NCI-H460 (cell line): ENCODE results near the gene IL32. TPM values are rescaled to one million over a fixed set of nuclear protein-coding genes. Genes with fewer than 3 reads are reported as not detected.
"Not testable (repeated sequence)": the region's sequence is repeated elsewhere in the genome, so short reads cannot be mapped to it uniquely, and the experiment has no call there.

ENCODE experiments used
- DNase-seq: peaks from one replicate; pipeline ENCODE4 v3.0.0-alpha.2; 2016; ENCODE audit warnings: low read depth; ENCODE audit errors: extremely low read depth
- total RNA-seq: library from RNA; depleted of rRNA; stranded (reverse); fragments of >200 nt; shearing (Covaris generic); gene quantifications from 2 replicates; pipeline ENCODE4 v1.2.3, GENCODE V29; 2014

The IL32 gene
- total RNA-seq, 1 experiment from 2014 or later: 0.47 TPM

- DNase-seq: no peak
Measured at GRCh38 chr16:3050487-3050886, 15.0 kb upstream of the IL32 start.

DNA sequence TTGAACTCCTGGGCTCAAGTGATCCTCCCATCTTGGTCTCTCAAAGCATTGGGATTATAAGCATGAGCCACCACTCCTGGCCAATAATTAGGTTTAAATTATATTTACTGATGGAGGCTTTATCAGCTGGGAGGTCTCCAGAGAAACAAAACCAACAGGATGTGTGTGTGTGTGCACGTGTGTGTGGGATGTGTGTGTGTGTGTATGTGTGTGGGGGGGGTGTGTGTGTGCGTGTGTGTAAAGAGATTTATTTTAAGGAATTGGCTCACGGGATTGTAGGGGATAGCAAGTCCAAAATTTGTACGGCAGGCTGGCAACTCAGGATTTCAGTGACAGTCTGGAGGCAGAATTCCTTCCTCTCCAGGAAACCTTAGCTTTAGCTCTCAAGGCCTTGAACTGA lies 14.4 kb upstream of the IL32 start:
- no peak for DNase-seq

DNA sequence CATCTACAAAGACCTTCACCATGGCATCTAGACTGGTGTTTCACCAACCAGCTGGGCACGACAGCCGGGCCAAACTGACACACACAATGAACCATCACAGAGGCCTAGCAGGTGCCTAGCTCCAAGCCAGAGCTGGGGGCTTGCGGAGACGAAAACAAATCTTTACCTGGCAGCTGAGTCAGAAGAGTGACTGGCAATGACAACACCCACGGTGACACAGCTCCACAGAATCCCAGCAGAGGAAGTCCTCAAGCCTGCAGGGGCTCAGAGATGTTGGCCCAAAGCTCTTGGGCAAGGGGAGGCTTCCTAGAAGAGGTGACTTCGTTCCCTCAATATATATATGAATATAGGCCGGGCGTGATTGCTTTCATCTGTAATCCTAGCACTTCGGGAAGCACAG lies 13.9 kb upstream of the IL32 start:
- DNase-seq: no peak

GRCh38 chr16:3052571-3053329 lies 12.7 kb upstream of the IL32 start:
- DNase-seq: not testable (repeated sequence)

- not testable (repeated sequence) for DNase-seq
Measured at GRCh38 chr16:3053330-3053710, 12.1 kb upstream of the IL32 start.

GRCh38 chr16:3054965-3055733 lies 10.3 kb upstream of the IL32 start:
- no peak for DNase-seq

DNA sequence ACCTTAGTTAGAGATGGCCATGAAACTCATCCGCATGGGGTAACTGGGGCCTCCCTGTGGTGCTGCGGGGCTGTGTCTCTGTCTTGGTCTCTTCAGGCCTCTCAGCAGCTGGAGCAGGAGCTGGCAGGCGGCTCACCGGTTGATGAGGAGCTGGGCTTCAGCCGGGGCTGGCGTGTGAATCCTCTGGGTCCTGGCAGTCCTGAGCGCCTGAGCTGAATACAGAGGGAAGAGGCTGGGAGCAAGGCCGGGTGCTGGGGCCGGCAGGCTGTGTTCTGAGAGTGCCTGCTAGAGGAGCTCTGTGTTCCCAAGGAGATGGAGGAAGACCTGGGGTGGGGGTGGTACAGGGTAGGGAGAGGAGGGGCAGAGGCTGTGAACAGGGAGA lies 9.7 kb upstream of the IL32 start:
- DNase-seq: not testable (repeated sequence)

DNA sequence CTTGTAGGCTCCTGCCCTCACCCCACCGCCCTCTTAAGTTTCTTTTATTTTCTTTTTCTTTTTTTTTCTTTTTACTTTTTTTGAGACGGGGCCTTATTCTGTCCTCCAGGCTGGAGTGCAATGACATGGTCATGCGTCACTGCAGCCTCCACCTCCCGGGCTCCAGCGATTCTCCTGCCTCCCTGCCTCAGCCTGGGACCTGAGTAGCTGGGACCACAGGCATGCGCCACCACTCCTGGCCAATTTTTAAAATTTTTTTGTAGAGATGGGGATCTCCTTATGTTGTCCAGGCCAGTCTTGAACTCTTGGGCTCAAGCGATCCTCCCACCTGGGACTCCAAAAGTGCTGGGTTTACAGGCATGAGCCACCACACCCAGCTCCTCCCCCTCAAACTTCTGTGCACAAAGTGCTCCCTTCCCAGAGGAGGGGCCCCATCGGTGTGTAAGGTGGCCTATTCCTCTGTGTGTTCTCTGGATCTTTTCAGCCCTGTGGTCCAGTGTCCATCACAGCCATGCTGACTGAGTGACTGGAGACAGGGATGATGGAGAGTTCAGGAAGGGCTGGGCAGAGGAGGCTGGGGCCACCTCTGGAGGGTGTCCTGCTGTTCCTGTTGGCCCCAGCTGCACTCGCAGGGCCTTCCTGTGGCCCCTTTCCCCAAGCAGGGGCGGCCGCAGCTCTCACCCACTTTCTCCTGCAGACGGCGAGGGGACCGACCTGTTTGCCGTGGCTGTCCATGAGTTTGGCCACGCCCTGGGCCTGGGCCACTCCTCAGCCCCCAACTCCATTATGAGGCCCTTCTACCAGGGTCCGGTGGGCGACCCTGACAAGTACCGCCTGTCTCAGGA lies 8.9 kb upstream of the IL32 start:
- no peak for DNase-seq

DNA sequence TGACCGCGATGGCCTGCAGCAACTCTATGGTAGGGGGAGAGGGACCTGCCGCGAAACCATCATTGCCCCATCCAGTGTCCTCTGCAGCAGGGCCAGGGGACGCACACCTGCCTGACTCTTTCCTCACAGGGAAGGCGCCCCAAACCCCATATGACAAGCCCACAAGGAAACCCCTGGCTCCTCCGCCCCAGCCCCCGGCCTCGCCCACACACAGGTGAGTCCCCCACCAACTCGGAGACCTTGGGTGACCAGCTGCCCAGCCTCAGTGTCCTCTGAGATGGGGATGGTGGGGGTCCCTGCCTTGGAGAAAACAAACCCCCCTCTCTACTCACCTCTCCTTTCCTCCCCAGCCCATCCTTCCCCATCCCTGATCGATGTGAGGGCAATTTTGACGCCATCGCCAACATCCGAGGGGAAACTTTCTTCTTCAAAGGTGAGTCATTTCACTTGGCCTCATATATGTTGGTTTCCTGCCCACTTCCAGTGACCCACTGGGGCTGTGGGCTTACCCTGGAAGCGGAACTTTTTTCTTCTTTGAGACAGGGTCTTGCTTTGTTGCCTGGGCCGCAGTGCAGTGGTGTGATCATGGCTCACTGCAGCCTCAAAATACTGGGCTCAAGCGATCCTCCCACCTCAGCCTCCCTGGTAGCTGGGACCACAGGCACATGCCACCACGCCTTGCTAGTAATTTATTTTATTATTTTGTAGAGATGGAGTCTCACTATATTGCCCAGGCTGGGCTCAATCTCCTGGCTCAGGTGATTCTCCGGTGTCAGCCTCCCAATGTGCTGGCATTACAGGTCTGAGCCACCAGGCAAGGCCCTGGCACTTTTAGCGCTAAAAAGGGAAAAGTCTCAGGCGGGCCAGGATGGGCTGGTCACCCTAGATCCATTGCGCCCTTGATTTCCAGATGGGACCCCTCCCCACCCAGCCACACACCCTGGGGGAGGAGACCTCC lies 8.0 kb upstream of the IL32 start:
- DNase-seq: no peak

GRCh38 chr16:3058139-3059030 lies 7.1 kb upstream of the IL32 start:
- DNase-seq: no peak

DNA sequence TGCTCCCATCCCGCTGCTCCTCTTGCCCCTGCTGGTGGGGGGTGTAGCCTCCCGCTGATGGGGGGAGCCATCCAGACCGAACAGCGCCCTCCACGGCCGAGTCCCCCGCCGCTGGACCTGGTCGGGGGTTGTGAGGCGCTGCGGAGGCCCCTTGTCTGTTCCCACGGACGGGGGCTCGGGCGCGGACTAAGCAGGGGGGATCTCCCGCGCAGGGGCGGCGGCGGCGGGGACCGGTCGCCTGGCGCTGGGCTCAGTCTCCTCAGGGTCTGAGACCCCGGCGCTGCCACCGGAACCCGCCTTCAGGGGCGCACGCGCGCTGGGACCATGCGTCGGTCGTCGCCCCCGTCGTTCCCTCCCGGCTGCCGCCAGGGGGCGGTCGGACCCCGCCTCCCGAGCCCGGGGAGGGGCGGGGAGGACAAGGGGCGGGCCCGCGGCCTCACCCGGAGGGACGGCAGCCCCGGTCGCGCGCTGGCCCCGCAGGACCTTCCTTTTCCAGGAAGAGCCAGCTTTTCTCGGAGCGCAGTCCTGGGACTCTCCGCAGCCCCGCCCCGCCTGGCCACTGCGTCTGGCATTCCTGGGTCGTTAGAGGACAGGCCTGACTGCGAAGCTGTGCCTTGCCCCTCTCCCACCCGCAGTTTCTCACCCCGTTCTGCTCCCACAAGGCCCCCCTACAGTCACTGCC lies 6.3 kb upstream of the IL32 start:
- DNase-seq: peak; percentile 75

DNA sequence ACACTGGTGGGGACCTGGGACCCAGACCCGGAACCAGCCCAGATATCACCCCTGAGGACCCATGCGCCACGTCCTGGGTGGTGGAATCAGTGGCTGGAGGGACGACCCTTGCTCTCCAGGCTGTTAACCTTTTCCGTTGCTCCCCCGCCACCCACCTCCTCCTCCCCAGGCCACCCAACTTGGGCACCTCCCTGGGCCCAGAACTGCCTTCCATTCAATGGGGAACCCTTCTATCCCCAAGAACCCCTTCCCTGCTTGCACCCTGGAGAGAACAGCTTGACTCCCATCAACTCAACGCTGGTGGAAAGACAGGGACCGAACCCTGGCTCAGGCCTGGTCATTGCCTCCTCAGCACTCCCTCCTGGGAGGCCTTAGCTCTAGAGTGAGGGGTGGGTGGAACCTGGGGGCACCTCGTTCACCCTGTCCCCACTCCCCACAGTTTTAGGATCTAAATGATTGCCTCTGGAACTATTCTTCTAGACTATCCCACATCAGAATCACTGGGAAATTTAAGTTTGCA lies 5.7 kb upstream of the IL32 start:
- DNase-seq: no peak

DNA sequence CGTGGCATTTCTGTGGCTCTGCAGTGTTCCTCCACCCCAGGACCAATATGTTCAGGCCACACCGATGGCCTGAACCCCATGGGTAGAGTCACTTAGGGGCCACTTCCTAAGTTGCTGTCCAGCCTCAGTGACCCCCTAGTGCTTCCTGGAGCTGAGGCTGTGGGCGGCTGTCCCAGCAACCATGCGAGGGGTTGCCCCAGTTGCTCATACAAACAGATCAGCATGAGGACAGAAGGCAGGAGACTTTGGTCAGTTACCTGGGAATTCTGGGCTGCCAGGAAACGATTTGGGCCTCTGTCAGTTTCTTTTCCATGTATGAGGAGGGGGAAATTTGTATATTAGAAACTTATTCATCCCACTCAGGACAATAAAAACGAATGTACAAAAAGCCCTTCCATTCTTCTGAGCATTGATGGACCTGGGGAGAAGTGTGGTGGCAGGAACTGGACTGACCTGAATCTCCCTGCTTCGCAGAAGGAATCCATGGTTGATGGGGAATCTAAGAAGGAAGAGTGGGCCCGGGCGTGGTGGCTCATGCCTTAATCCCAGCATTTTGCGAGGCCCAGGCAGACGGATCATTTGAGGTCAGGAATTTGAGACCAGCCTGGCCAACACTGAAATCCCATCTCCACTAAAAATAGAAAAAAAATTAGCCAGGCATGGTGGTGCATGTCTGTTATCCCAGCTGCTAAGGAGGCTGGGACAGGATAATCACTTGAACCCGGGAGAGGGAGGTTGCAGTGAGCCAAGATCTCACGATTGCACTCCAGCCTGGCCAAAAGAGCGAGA lies 4.9 kb upstream of the IL32 start:
- DNase-seq: no peak

GRCh38 chr16:3062553-3062952 lies 2.9 kb upstream of the IL32 start:
- no peak for DNase-seq

- no peak for DNase-seq
Measured at GRCh38 chr16:3063625-3064386, 1.6 kb upstream of the IL32 start.

DNA sequence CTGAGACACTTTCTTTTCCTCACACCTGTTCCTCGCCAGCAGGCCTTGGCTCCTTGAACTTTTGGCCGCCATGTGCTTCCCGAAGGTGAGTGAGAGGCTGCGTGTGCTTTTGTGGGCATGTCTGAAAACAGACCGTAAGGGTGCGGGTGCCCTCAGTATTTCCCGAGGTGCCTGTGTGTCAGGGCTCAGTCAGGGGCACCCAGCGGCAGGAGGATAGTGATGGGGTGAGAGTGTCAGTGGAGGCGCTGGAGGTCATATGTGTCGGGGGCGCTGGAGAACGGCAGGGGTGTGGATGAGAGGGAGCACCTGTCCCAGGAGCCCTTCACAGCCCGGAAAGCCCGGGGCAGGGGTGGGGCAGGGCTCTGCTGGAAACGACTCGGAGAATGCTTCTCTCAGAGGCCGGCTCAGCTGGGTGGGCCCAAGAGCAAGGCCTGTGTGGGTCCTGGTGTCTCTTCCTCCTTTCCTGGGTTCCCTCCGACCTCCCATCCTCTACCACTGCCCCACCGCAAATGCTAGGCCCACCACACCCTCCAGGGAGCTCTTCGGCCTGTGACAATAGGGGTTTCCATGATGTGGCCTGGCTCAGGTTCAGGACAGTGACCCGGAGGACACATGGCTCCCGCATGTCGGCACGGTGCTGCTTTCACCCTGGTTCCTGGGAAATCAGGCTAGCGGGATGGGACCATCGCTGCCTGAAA lies 451 bp downstream of the IL32 start:
- no peak for DNase-seq
